ENCODE results near the gene ZIC1. TPM values are rescaled to one million over a fixed set of nuclear protein-coding genes. Genes with fewer than 3 reads are reported as not detected.

The ZIC1 gene
- total and polyA plus RNA-seq, 9 donors: 0.05 to 0.45 (median 0.14) TPM; not detected in 5

- H3K4me3 ChIP-seq: no peak overlapping the region
- no peaks in the 10 kb centered on the region for H3K4me1 ChIP-seq (ENCODE audit: insufficient read depth)
- no peaks in the 10 kb centered on the region for H3K36me3 ChIP-seq
- no peaks in the 10 kb centered on the region for H3K27me3 ChIP-seq
- intact Hi-C loops (cut with DNase I): loop anchor here in 1 of 4 donors (10.0 kb wide), 1 partner anchor 1370 kb away; no protein-coding TSS in a partner anchor
- H3K9me3 ChIP-seq: no peaks in the 10 kb centered on the region
- no peak overlapping the region for H3K27ac ChIP-seq
- no peak for DNase-seq
- TF ChIP-seq, protein P1, sequence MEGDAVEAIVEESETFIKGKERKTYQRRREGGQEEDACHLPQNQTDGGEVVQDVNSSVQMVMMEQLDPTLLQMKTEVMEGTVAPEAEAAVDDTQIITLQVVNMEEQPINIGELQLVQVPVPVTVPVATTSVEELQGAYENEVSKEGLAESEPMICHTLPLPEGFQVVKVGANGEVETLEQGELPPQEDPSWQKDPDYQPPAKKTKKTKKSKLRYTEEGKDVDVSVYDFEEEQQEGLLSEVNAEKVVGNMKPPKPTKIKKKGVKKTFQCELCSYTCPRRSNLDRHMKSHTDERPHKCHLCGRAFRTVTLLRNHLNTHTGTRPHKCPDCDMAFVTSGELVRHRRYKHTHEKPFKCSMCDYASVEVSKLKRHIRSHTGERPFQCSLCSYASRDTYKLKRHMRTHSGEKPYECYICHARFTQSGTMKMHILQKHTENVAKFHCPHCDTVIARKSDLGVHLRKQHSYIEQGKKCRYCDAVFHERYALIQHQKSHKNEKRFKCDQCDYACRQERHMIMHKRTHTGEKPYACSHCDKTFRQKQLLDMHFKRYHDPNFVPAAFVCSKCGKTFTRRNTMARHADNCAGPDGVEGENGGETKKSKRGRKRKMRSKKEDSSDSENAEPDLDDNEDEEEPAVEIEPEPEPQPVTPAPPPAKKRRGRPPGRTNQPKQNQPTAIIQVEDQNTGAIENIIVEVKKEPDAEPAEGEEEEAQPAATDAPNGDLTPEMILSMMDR (IDR thresholded peaks at IDR 0.05): no peak
- TF ChIP-seq EP300 (IDR thresholded peaks at IDR 0.05): no peak
- no peak for TF ChIP-seq POLR2A (IDR thresholded peaks at IDR 0.05)
- WGBS, 3 donors: 10 to 11% (median 10%) methylated on average over 14 of the region's 14 CpGs
These were observed 15.6 kb downstream of the ZIC1 start for GRCh38 chr3:147424581-147425387.

DNA sequence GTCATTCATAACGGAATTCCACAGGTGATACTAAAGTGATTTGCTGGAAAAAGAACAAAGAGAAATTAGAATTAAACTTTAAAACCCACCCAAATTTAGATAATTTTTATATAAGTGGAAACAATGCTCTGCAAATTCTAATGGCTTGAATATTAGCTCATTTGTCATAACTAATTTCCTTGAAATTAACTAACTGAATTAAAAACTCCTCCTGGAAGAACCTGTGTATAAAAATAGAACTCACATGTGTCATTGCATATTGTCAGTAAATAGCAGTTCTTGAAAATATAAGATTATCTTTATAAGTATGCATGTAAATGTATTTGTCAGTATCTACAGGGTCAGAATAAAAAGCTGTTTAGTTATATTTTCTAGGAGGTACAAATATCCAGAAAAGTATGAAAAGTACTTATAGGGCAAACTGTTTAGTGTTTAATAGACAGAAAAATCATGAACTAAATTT lies 16.3 kb downstream of the ZIC1 start:
- TF ChIP-seq POLR2A (IDR thresholded peaks at IDR 0.05): no peak
- TF ChIP-seq, protein P1 (IDR thresholded peaks at IDR 0.05): no peak
- 21 to 25% (median 22%) methylated on average over 1 of the region's 1 CpG for WGBS, 3 donors
- DNase-seq: no peak
- intact Hi-C loops (cut with DNase I): loop anchor here in 1 of 4 donors (10.0 kb wide), 1 partner anchor 1371 kb away; no protein-coding TSS in a partner anchor
- H3K36me3 ChIP-seq: no peaks in the 10 kb centered on the region
- no peaks in the 10 kb centered on the region for H3K27me3 ChIP-seq
- no peaks in the 10 kb centered on the region for H3K4me1 ChIP-seq (ENCODE audit: insufficient read depth)
- H3K27ac ChIP-seq: no peak overlapping the region
- H3K9me3 ChIP-seq: no peaks in the 10 kb centered on the region
- H3K4me3 ChIP-seq: no peak overlapping the region

DNA sequence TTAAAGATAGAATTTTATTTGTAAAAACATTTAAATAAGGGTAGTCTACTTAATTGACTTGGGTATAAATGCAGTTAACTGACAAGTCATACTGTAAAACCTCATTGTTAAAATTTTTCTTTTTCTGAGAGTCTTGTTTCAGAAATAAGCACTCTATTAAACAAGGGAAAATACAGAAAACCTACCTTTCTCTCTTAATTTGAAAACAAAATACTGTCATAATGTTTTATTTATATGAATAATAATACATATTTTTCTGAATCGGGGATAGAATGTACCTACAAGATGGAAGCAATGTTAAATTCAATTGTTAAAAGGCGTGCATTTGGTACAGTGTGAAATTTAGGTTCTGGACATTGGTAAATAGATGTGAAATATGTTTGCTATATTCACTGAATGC lies 17.8 kb downstream of the ZIC1 start:
- no peaks in the 10 kb centered on the region for H3K36me3 ChIP-seq
- 78 to 89% (median 85%) methylated on average over 2 of the region's 2 CpGs for WGBS, 3 donors
- H3K9me3 ChIP-seq: no peaks in the 10 kb centered on the region
- no peak for DNase-seq
- no peaks in the 10 kb centered on the region for H3K4me1 ChIP-seq (ENCODE audit: insufficient read depth)
- intact Hi-C loops (cut with DNase I): loop anchor here in 1 of 4 donors (10.0 kb wide), 1 partner anchor 1372 kb away; no protein-coding TSS in a partner anchor
- no peaks in the 10 kb centered on the region for H3K27me3 ChIP-seq
- no peak overlapping the region for H3K27ac ChIP-seq
- no peak for TF ChIP-seq EP300 (IDR thresholded peaks at IDR 0.05)
- no peak for TF ChIP-seq POLR2A (IDR thresholded peaks at IDR 0.05)
- TF ChIP-seq, protein P1 (IDR thresholded peaks at IDR 0.05): no peak
- no peak overlapping the region for H3K4me3 ChIP-seq

GRCh38 chr3:147427746-147428145 lies 18.6 kb downstream of the ZIC1 start:
- Histone ChIP-seq H3K4me3 (no peak overlapping the region), H3K4me1 (ENCODE audit: insufficient read depth) (no peaks in the 10 kb centered on the region), H3K27ac (no peak overlapping the region), H3K9me3 (no peaks in the 10 kb centered on the region), H3K27me3 (no peaks in the 10 kb centered on the region), H3K36me3 (no peaks in the 10 kb centered on the region)
- DNase-seq: no peak
- intact Hi-C loops (cut with DNase I): loop anchor here in 1 of 4 donors (10.0 kb wide), 1 partner anchor 1373 kb away; no protein-coding TSS in a partner anchor
- TF ChIP-seq, protein P1 (IDR thresholded peaks at IDR 0.05): no peak
- no peak for TF ChIP-seq POLR2A (IDR thresholded peaks at IDR 0.05)
- TF ChIP-seq EP300 (IDR thresholded peaks at IDR 0.05): no peak
- WGBS, 3 donors: 62 to 66% (median 63%) methylated on average over 3 of the region's 3 CpGs
